ENCODE data around the gene RBM22.

- no peak for TF ChIP-seq CTCF (conservative IDR thresholded peaks at IDR 0.05; ENCODE audit: low read depth, low read length)
- no peak for TF ChIP-seq EZH2 (IDR thresholded peaks at IDR 0.05; ENCODE audit: low read length, unreplicated experiment)
- TF ChIP-seq EZH2phosphoT487 (IDR thresholded peaks at IDR 0.05; ENCODE audit: borderline replicate concordance, low read length): no peak
Measured at GRCh38 chr5:150644514-150644913, 56.3 kb downstream of the RBM22 start.

Data from PC-3 (cell line).